Eye (tissue), 1 donor: ENCODE data around the gene MTUS2.

Source experiments
- DNase-seq: peaks from one replicate; pipeline ENCODE4 v3.0.0-alpha.2; 2015

Gene MTUS2

DNA sequence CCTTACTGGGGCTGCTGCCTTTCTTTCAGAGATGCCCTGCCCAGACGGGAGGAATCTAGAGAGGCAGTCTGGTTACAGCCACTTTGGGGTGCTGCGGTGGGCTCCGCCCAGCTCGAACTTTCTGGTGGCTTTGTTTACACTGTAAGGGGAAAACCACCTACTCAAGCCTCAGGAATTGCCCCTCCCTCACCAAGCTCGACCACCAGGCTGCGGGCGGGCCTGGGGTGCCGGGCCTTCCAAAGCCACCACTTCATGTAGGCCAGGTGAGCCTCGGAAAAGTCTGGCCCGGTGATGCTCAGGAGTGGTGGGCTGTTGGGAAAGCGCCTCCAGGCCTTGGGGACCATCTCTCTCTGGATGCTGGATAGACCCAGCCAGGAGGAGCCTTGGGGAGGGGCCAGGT lies 218.6 kb downstream of the MTUS2 start:
- no peak for DNase-seq

DNA sequence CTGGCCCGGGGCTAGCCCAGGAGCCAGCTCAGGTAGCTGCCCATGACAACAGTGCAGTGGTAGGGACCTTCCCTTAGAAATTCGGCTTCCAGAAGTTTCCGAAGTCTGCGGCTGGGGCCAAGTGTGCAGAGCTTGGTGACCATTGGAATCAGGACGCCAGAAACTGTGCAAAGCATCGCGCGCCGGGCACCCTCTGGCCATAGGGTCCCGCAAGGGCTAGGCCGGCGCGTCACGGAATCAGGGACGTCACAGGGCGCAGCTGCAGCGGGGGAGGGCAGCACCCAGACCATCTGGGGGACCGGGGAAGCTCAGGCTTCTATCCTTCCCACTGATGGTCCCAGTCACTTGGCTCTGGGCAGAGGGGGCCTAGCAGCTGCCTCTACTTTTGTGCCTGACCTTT lies 219.1 kb downstream of the MTUS2 start:
- DNase-seq = no peak

GRCh38 chr13:29046588-29046987 lies 226.4 kb downstream of the MTUS2 start:
- DNase-seq = no peak

GRCh38 chr13:29049524-29049923 lies 229.4 kb downstream of the MTUS2 start:
- no peak for DNase-seq

- no peak for DNase-seq
Measured at GRCh38 chr13:29050719-29051118, 230.6 kb downstream of the MTUS2 start.

GRCh38 chr13:29059800-29060199 lies 239.7 kb downstream of the MTUS2 start:
- DNase-seq = no peak

DNA sequence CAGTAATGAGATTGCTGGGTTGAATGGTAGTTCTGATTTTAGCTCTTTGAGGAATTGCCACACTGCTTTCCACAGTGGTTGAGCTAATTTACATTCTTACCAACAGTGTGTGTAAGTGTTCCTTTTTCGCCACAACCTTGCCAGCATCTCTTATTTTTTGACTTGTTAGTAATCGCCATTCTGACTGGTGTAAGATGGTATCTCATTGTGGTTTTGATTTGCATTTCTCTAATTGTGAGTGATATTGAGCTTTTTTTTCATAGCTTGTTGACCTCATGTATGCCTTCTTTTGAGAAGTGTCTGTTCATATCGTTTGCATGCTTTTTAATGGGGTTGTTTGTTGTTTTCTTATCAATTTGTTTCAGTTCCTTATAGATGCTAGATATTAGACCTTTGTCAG lies 245.0 kb downstream of the MTUS2 start:
- no peak for DNase-seq

GRCh38 chr13:29067306-29067945 lies 247.3 kb downstream of the MTUS2 start:
- DNase-seq = no peak

GRCh38 chr13:29073755-29074154 lies 253.6 kb downstream of the MTUS2 start:
- no peak for DNase-seq

- DNase-seq = no peak
Measured at GRCh38 chr13:29077051-29077813, 257.1 kb downstream of the MTUS2 start.

- peak; percentile 21 for DNase-seq
Measured at GRCh38 chr13:29081036-29081435, 260.9 kb downstream of the MTUS2 start.

- DNase-seq = no peak
Measured at GRCh38 chr13:29081697-29082440, 261.7 kb downstream of the MTUS2 start.

GRCh38 chr13:29099781-29100406 lies 279.8 kb downstream of the MTUS2 start:
- no peak for DNase-seq

- DNase-seq = no peak
Measured at GRCh38 chr13:29100758-29101157, 280.6 kb downstream of the MTUS2 start.

DNA sequence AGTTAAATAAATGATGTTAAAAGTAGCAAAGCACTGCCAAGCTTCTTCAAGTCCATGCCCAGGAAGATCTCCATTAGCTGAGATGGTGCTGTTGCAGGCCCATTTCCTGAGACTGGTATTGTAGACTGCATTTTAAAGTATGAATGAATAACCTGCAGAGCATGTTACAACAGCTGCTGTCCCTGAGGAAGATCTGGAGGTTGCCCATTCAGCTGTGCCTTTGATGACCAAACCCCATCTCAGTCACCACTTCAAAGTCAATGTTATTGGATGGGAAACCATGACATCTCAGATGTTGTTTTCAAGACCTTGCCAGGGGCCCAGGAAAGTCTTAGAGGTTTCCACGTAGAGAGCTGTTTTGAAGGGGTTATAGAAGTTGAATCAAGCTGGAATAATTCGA lies 281.3 kb downstream of the MTUS2 start:
- DNase-seq = no peak

DNA sequence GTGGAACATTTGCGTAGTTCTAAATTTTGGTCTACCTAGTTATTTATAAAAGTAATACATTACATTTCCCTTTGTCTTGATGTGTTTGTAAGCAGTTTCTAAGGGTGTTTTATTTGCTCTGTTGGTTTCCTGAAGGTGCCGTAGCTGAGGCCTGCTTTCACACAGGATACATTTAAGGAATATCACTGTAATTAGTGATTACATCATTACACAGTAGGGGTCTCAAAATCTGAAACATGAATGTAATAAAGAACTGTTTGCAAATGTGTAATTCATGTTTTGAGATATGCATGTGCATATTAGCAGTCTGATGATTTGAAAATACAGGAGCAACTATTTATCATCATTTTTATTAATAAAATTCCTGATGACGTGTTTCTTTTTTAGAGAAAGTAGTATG lies 281.8 kb downstream of the MTUS2 start:
- no peak for DNase-seq

- no peak for DNase-seq
Measured at GRCh38 chr13:29103065-29103800, 283.1 kb downstream of the MTUS2 start.

GRCh38 chr13:29104461-29104860 lies 284.3 kb downstream of the MTUS2 start:
- no peak for DNase-seq

DNA sequence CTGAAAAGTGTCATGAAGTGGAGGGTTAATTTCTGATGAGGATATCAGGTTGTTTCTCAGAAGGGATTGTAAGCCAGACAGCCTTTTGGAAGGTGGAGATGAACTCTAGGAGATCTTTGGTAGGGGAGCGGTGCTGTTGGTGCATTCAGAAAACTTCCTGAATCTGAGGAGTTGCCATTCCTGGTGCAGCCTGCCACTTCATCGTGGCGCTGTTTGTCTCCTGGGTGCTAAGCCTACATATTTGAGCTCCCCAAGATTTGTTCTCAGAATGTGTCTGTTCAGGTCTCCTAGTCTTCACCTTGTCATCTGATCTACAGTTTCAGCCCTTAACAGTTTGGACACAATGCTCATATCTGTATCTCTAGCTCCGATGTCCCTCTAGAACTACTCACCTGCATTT lies 285.6 kb downstream of the MTUS2 start:
- no peak for DNase-seq

GRCh38 chr13:29106651-29107050 lies 286.5 kb downstream of the MTUS2 start:
- DNase-seq = no peak

GRCh38 chr13:29108068-29108786 lies 288.1 kb downstream of the MTUS2 start:
- DNase-seq = peak; percentile 46

DNA sequence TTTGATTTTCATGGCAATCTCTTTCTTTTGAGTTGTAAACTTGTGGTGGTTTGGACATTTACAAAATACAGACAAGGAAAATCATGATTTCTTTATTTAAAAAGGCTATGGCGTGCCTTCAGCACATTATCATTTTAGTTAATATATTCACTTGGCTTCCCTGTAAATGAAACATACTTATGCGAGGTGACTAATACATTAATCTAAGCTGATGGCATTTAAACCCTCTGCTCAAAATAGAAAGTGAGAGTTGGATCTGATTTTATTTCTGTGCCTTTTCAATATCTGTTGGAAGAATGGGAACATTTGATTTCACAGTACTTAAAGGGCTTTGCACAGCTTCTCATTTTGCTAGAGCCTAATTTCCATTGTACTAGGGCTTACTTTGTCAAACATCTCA lies 289.8 kb downstream of the MTUS2 start:
- DNase-seq = no peak
